ENCODE data around the gene TALDO1.

The TALDO1 gene

DNA sequence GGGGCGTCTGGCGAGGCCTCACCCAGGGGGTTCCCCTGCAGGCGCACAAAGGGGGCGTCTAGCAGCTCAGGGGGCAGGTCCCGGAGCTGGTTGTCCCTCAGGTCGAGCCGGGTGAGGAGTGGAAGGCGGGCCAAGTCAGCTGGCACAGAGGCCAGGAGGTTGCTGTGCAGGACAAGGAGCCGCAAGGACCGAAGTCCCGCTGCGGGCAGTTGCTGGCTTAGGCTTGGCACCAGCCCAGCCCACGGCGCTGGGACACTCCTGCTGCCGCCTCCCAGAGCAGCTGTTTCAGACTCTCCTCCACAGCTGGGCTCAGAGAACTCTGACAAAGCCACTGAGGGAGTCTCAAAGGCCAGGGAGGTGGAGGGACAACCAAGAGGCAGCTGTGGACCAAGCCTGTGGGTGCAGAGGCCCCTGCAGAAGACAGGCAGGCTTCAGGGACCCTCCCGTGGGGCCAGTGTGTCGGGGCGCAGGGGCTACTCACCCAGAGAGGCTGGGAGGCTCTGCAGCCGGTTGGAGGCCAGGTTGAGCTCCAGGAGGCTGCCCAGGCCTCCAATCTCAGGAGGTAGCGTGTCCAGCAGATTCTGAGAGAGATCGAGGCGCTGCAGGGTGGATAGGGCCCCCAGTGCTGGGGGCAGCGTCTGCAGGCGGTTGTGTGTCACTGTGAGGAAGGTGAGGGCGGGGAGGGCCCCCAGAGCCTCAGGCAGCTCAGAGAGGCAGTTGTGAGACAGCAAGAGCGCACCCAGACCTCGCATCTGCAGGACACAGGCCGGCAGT, 55.6 kb downstream of the TALDO1 start:
- DNase-seq = no peak
- intact Hi-C loops (cut with DNase I) = no loop called here

DNA sequence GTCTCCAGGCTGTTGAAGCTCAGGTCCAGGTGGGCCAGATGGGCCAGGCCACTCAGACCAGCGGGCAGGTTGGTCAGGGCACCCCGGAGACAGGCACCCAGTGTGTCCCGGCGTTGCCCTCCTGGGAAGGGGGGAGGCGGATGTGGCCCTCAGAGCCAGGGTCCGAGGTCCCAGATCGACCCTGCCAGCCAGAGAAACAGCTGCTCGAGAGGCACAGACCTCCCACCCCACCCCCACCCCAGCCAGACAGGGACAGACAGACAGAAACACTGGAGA, 56.1 kb downstream of the TALDO1 start:
- intact Hi-C loops (cut with DNase I) = no loop called here
- no peak for DNase-seq

DNA sequence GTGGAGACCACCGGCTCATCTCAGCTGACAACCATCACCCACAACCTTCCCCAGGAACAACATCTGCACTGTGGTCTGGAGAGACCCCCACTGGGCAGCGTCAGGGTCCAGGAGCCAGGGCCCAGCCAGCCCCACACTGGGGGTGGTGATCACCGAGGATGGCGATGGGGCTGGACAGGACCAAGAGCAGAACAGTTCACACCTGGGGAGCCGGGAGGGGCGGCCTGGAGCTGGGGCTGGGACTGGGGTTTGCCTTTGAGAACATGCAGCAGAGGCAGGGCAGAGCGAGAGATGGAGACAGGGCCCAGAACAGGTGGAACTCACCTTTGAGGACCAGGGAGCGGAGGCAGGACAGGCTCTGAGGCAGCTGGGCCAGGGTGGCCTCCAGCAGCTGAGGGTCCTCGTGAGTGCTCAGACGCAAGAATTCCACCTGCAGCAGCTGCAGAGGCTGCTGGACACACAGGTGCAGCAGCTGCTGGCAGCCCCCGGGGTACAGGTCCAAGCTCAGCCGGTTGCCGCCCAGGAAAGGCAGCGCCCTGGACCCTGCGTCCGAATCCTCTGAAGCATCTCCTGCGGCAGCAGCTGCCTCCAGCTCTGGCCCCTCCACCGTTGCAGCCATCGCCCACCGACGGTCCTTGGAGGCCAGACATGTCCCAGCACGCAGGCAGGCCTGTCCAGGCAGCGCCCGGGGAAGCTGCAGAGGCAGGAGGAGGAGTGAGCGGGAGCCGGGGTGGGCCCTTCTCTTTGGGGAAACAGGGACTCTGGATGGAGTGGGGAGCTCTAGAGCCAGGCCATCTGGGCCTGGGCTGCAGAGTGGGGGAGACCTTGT, 56.7 kb downstream of the TALDO1 start:
- no peak for DNase-seq
- intact Hi-C loops (cut with DNase I) = no loop called here

DNA sequence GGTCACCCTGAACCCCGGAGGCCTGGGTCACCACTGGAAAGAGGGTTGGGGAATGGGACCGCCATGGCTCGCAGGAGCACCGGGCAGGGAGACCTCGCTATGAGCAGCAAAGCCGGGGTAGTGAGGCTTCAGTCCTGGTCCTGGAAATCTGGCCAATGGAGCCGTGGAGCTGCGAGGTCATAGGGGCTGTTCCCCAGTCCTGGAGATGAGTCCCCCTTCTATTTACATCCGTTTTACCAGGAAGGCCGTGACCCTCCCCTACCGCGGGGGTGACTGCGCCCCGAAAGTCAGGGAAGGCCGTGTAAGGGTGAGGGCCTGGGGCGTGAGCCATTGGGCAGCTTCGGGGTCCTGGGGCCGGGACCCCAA, 57.3 kb downstream of the TALDO1 start:
- intact Hi-C loops (cut with DNase I) = no loop called here
- no peak for DNase-seq

DNA sequence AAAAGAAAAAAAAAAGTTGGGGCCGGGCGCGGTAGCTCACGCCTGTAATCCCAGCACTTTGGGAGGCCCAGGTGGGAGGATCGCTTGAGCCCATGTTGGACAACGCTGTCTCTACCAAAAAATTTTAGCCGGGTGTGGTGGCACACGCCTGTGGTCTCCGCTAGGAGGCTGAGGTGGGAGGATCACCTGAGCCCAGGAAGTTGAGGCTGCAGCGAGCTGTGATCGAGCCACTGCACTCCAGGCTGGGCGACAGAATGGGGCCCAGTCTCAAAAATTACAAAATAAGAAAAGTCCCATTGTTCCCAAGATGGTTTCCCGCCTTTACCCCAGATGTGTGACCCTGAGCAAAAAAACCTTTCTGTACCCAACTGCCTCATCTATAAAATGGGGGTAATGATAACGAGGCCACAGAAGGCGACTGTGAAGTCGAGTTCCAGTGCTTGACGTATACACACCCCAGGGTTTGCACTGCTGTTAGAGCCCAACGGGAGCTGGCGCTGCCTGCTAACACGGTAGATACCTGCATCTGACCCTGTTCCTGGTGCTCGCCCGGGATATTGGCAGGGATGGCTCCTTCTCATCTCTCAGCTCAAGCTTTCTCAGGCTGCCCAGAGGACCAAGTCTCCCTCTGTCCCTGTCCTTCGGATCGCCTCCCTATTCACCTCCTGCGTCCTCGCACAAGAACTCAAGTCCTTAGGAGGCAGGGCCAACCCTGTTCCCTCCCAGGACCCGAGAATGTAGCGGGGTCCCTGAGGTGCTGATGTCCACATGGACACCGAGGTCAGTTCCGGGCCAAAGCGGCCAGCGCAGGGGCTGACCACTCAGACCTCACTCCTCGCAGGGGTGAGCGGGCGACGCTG, 61.4 kb downstream of the TALDO1 start:
- intact Hi-C loops (cut with DNase I) = no loop called here
- no peak for DNase-seq

DNA sequence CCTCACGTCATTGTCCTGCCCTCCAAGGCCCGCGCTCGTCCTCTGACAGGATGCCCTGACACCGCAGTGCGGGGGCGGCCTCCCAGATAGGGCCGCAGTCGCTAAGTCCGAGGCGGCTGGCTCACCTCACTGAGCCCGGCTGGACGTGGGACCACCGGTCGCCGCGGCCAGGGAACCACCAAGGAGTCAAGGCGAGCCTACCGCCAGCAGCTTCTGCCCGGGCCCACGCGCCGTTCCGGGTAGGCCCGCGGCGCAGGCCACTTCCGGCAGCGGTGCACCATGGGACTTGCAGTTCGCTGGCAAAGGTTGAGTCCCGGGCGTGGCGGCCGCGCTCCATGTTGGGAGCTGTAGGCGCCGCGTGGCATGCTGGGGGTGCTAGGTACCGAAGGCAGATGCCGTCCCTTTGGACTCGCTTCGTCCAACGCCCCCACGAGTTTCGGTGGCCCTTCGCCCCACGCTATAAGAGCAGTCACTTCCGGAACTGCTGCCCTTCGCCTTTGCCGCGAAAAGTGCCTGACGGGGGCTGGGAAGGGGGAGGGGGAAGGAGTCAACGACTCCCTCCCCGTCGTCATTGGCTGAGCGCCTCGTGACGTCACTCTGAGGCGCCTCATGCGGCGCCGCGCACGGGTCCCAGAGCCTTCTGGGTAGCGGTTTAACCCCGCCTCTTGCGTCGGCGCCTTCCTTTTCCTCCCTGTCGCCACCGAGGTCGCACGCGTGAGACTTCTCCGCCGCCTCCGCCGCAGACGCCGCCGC, 62.2 kb downstream of the TALDO1 start, which contains the start of gene RPLP2:
Gene RPLP2, plus strand, starts transcription at position 681 of the 753 bp plus-strand sequence. CDS start 268 bp downstream, outside the sequence.
- intact Hi-C loops (cut with DNase I) = no loop called here
- peak; percentile 95 to 99 (median 98) for DNase-seq

DNA sequence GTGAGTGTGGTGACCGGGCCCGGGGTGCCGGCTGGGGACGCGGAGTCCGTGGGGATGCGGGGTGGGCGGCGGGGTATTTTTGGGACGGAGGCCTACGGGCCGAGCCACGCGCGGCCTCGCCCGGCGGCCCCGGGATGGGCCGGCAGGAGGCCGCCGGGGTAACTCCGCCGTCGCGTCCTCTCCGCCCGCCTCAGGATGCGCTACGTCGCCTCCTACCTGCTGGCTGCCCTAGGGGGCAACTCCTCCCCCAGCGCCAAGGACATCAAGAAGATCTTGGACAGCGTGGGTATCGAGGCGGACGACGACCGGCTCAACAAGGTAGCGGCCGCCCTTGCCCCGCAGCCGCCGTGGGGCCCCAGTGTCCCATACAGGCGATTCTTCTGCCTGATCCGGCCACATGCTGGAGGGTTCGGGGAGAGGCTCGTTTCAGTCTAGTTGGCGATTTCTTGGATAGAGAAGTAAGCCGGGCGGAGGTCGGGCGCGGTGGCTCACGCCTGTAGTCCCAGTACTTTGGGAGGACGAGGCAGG, 62.8 kb downstream of the TALDO1 start:
- DNase-seq = no peak
- intact Hi-C loops (cut with DNase I) = no loop called here

DNA sequence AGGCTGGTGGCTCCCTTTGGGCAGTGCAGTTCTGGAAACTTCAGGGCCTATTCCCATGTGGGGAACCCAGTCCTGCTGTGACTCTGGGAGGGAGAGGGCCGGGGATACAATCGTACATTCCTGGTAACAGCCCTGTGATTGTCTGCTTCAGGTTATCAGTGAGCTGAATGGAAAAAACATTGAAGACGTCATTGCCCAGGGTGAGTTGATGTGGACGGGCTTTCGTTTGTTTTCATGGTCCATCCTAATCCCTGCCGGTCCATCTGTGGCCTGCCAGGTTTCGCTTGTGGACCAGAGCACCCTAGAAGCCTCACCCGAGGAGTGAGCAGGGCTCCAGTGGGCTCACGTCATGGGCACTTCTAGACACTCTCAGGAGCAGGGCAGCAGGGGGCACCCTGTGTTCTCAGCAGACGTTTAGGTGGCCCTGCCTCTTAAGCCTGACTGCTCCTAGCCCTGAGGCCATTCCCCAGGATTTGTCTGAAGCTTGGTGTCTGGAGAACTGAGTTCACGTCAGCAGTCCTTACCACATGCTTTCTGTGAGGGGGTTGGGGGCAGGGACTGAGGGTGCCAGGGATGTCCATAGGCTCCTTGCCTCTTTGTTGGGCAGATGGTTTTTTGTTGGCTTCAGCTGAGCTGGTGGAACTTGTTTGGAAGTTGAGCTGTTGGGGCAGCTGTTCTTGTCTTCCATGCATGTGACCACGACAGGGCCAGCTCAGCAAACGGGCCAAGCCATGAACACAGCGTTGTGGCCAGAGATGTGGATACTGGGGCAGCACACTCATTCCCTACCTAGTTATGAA, 64.4 kb downstream of the TALDO1 start:
- intact Hi-C loops (cut with DNase I) = no loop called here

DNA sequence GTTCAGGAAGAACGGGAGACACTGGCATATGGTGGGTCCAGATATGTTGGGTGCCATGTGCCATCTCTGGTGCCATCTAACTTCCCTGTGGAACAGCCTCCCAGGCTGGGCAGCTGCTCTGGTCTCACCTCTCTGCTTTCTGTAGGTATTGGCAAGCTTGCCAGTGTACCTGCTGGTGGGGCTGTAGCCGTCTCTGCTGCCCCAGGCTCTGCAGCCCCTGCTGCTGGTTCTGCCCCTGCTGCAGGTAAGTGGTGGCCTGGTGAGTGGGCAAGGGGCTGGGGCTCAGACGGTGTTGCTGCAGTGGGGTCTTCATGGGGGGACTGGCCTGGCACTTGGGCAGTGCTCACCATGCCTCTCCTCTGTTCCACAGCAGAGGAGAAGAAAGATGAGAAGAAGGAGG, 65.1 kb downstream of the TALDO1 start:
- intact Hi-C loops (cut with DNase I) = no loop called here
- DNase-seq = no peak

More for the DNA sequence above, 64.4 kb downstream of the TALDO1 start:
- DNase-seq = no peak

DNA sequence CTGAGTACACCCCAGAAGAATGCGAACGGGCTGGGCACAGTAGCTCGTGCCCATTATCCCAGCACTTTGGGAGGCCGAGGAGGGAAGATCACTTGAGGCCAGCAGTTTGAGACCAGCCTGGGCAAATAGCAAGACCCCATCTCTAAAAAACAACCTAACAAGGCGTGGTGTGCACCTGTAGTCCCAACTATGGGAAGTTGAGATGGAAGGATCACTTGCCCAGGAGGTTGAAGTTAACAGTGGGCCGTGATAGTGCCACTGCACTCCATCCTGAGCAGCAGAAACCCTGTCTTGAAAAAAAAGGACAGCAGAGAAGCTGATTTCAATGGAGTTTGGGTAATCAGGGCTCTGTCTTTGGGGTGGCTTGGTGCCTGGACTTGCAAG, 65.8 kb downstream of the TALDO1 start:
- intact Hi-C loops (cut with DNase I) = no loop called here
- no peak for DNase-seq

DNA sequence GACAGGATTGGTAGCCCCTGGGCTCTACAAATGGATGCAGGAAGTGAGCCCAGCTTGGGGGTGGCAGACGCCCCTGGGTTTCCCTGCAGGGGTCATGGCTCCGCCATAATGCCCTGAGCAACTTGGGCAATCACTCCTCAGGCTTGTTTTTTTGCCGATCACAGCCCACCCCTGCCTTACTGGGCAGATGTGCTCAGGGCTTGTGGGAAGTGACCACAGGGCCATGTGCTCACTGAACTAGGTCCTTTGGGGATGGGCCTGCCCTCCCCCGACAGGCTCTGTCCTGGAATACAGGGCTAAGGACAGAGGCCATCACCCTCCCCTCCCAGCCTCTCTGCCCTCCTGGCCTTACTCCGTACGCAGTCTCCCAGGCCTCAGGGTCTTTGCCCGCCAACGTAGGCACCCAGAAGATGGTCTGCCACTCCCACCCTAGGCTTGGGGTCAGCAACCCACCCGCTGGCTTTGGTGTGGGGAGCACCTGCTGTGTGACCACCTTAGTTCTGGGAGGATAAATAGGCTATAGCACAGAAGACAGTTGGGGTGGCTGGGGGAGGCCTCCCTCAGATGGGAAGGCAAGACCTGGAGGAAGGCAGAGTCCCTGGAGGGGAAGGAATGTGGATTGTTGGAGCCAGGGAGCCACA, 66.3 kb downstream of the TALDO1 start:
- intact Hi-C loops (cut with DNase I) = no loop called here
- DNase-seq = no peak

Measured in head of caudate nucleus (tissue), 42 donors.